IMR-90 (cell line): ENCODE data around the gene TSACC. TPM values are rescaled to one million over a fixed set of nuclear protein-coding genes. Genes with fewer than 3 reads are reported as not detected.

Source experiments
- ATAC-seq: fragments of 200-7000 bp; cut with Tn5 transposase; 2 replicates; pipeline ENCODE4 v1.9.1; 2020; ENCODE audit warnings: low read depth, mild to moderate bottlenecking, moderate library complexity
- BruUV-seq: library from RNA; stranded (reverse); fragments of 400-500 nt; replicated peaks from 2 replicates; lab custom pipeline; 2021; lab: Mats Ljungman, UMichigan
- CTCF ChIA-PET: fragments of 300-600 bp; formaldehyde crosslinking; extraction: SDS; loops from one replicate; lab custom pipeline; 2021; ENCODE audit warnings: antibody characterized with exemption; lab: Yijun Ruan, JAX
- POLR2A ChIA-PET: fragments of 300-600 bp; sonication (Branson Sonifier 250); formaldehyde crosslinking; loops from one replicate; lab custom pipeline; 2022; ENCODE audit warnings: antibody characterized with exemption; ENCODE audit not compliant: unreplicated experiment; lab: Charles Lee
- DNase-seq: peaks from one replicate; pipeline ENCODE4 v3.0.0; 2013
- H2AFZ ChIP-seq: replicated peaks from 2 replicates; pipeline ENCODE3; 2013; ENCODE audit warnings: low read length, mild to moderate bottlenecking; ENCODE audit not compliant: poor library complexity
- H2AK5ac ChIP-seq: 2 replicates; pipeline ENCODE4 v1.6.1; 2013; ENCODE audit warnings: low read depth, low read length, inconsistent platforms
- H2AK9ac ChIP-seq: replicated peaks from 2 replicates; pipeline ENCODE3; 2013; ENCODE audit warnings: mild to moderate bottlenecking, low read depth, low read length, moderate library complexity; ENCODE audit not compliant: poor library complexity
- H2BK120ac ChIP-seq: 2 replicates; pipeline ENCODE4 v1.6.1; 2013; ENCODE audit warnings: low read depth, low read length, inconsistent platforms
- H2BK15ac ChIP-seq: 3 replicates; pipeline ENCODE4 v1.6.1; 2013; ENCODE audit warnings: low read depth, low read length, inconsistent platforms
- H2BK20ac ChIP-seq: 2 replicates; pipeline ENCODE4 v1.6.1; 2013; ENCODE audit warnings: low read depth, mild to moderate bottlenecking, inconsistent platforms, low read length, moderate library complexity
- H2BK5ac ChIP-seq: 2 replicates; pipeline ENCODE4 v1.6.1; 2013; ENCODE audit warnings: mild to moderate bottlenecking, low read depth, low read length, inconsistent platforms; ENCODE audit not compliant: poor library complexity, severe bottlenecking
- H3K14ac ChIP-seq: replicated peaks from 2 replicates; pipeline ENCODE4 v1.6.1; 2013; ENCODE audit warnings: low read depth, low read length, inconsistent platforms
- H3K18ac ChIP-seq: 2 replicates; pipeline ENCODE4 v1.6.1; 2013; ENCODE audit warnings: low read depth, low read length, control low read depth
- H3K23ac ChIP-seq: 2 replicates; pipeline ENCODE4 v1.6.1; 2013; ENCODE audit warnings: low read depth, low read length, inconsistent platforms
- H3K27ac ChIP-seq: 2 replicates; pipeline ENCODE4 v1.5.1; 2013; ENCODE audit warnings: mild to moderate bottlenecking, control low read depth, low read length; ENCODE audit not compliant: insufficient read depth
- H3K27me3 ChIP-seq: 2 replicates; pipeline ENCODE4 v1.6.1; 2013; ENCODE audit warnings: low read length; ENCODE audit not compliant: control insufficient read depth, insufficient read depth
- H3K36me3 ChIP-seq: 2 replicates; pipeline ENCODE4 v1.6.1; 2013; ENCODE audit warnings: low read length, mixed read lengths; ENCODE audit not compliant: control insufficient read depth, insufficient read depth
- H3K4ac ChIP-seq: 2 replicates; pipeline ENCODE4 v1.6.1; 2013; ENCODE audit warnings: low read depth, low read length, inconsistent platforms
- H3K4me1 ChIP-seq: 2 replicates; pipeline ENCODE4 v1.6.1; 2013; ENCODE audit warnings: low read length, mixed read lengths; ENCODE audit not compliant: control insufficient read depth, insufficient read depth
- H3K4me2 ChIP-seq: 2 replicates; pipeline ENCODE4 v1.6.1; 2013; ENCODE audit warnings: low read depth, mild to moderate bottlenecking, control low read depth, low read length, moderate library complexity
- H3K4me3 ChIP-seq: 2 replicates; pipeline ENCODE4 v1.5.1; 2013; ENCODE audit warnings: low read depth, mild to moderate bottlenecking, control low read depth, low read length, moderate library complexity; ENCODE audit not compliant: insufficient read depth
- H3K56ac ChIP-seq: 2 replicates; pipeline ENCODE4 v1.6.1; 2013; ENCODE audit warnings: low read length, inconsistent platforms; ENCODE audit not compliant: insufficient read depth; ENCODE audit errors: extremely low read depth
- H3K79me1 ChIP-seq, 2 experiments: 2 replicates each; pipeline ENCODE4 v1.6.1; 2013; ENCODE audit warnings: low read length in 2 of 2, inconsistent platforms in 1 of 2, low read depth in 1 of 2
- H3K9ac ChIP-seq: 2 replicates; pipeline ENCODE4 v1.6.1; 2013; ENCODE audit warnings: low read depth, low read length, control low read depth
- H3K9me1 ChIP-seq: 2 replicates; pipeline ENCODE4 v1.6.1; 2013; ENCODE audit warnings: low read length, inconsistent platforms; ENCODE audit not compliant: insufficient read depth
- H3K9me3 ChIP-seq: 2 replicates; pipeline ENCODE4 v1.6.1; 2013; ENCODE audit warnings: low read length; ENCODE audit not compliant: control insufficient read depth, insufficient read depth
- H4K20me1 ChIP-seq: 2 replicates; pipeline ENCODE4 v1.6.1; 2013; ENCODE audit warnings: low read length, inconsistent platforms; ENCODE audit not compliant: insufficient read depth
- H4K5ac ChIP-seq: 2 replicates; pipeline ENCODE4 v1.6.1; 2013; ENCODE audit warnings: mild to moderate bottlenecking, low read depth, low read length, control low read depth
- H4K8ac ChIP-seq, 2 experiments: 2 replicates each; pipeline ENCODE4 v1.6.1; 2013; ENCODE audit warnings: low read depth in 2 of 2, low read length in 2 of 2, control low read depth in 1 of 2, inconsistent platforms in 1 of 2
- H4K91ac ChIP-seq: 2 replicates; pipeline ENCODE4 v1.6.1; 2013; ENCODE audit warnings: low read depth, low read length, inconsistent platforms; ENCODE audit not compliant: insufficient read depth
- BHLHE40 ChIP-seq: fragments of 150-350 bp; IDR thresholded peaks from 2 replicates; pipeline ENCODE4 v1.6.1; 2016; ENCODE audit warnings: mild to moderate bottlenecking, low read depth, low read length
- CHD1 ChIP-seq: IDR thresholded peaks from 2 replicates; pipeline ENCODE4 v1.6.1; 2012; ENCODE audit warnings: low read depth, low read length, improper control_type of control experiment
- CTCF ChIP-seq: conservative IDR thresholded peaks from 2 replicates; pipeline ENCODE4 v1.5.1; 2012; ENCODE audit warnings: mild to moderate bottlenecking, low read depth, low read length, improper control_type of control experiment
- ELK1 ChIP-seq: fragments of 150-350 bp; IDR thresholded peaks from 2 replicates; pipeline ENCODE4 v1.6.1; 2016; ENCODE audit warnings: low read depth, mild to moderate bottlenecking, low read length, moderate library complexity, borderline replicate concordance
- FOS ChIP-seq: fragments of 150-350 bp; IDR thresholded peaks from 2 replicates; pipeline ENCODE4 v1.6.1; 2016; ENCODE audit warnings: low read depth, low read length
- MAFK ChIP-seq: IDR thresholded peaks from 2 replicates; pipeline ENCODE4 v1.6.1; 2012; ENCODE audit warnings: low read depth, low read length, improper control_type of control experiment
- MAZ ChIP-seq: IDR thresholded peaks from 2 replicates; pipeline ENCODE4 v1.6.1; 2012; ENCODE audit warnings: low read depth, mild to moderate bottlenecking, low read length, improper control_type of control experiment, moderate library complexity, borderline replicate concordance
- POLR2A ChIP-seq: IDR thresholded peaks from 2 replicates; pipeline ENCODE4 v1.6.1; 2012; ENCODE audit warnings: mild to moderate bottlenecking, low read depth, low read length
- RAD21 ChIP-seq: IDR thresholded peaks from 2 replicates; pipeline ENCODE4 v1.6.1; 2012; ENCODE audit warnings: low read length, improper control_type of control experiment
- RCOR1 ChIP-seq: IDR thresholded peaks from 2 replicates; pipeline ENCODE4 v1.6.1; 2012; ENCODE audit warnings: mild to moderate bottlenecking, low read length, improper control_type of control experiment; ENCODE audit not compliant: insufficient replicate concordance
- RFX5 ChIP-seq: IDR thresholded peaks from 2 replicates; pipeline ENCODE4 v1.8.0; 2012; ENCODE audit warnings: low read depth, mild to moderate bottlenecking, low read length, moderate library complexity
- SMC3 ChIP-seq: fragments of 150-350 bp; IDR thresholded peaks from 2 replicates; pipeline ENCODE4 v1.6.1; 2016; ENCODE audit warnings: low read depth, mild to moderate bottlenecking, antibody characterized with exemption, low read length, moderate library complexity
- WGBS, 2 experiments: methylation state at CpG; one replicate each; pipeline versions ENCODE4 v1.1.5 to v1.1.7; 2013; ENCODE audit warnings: missing lambda C conversion rate in 2 of 2; ENCODE audit not compliant: insufficient read length in 1 of 2; ENCODE audit errors: extremely low coverage in 2 of 2; 5-methylcytosine and 5-hydroxymethylcytosine counted together
- dilution Hi-C: fragments of 300-500 bp; cut with HindIII; formaldehyde crosslinking; loops from one replicate; pipeline ENCODE4 v1.14.3; 2018; ENCODE audit warnings: low sequenced_read_pairs; ENCODE audit not compliant: unreplicated experiment
- in situ Hi-C: fragments of 300-500 bp; cut with MboI; formaldehyde crosslinking; loops from 3 replicates; pipeline ENCODE4 v1.14.3; 2019; ENCODE audit warnings: low sequenced_read_pairs, inconsistent platforms, mixed read lengths
- intact Hi-C: fragments of 100-400 bp; cut with micrococcal nuclease; formaldehyde crosslinking; loops from 2 replicates; pipeline ENCODE4 v1.10.0; 2022
- polyA plus RNA-seq, 3 experiments: library from polyadenylated mRNA; depleted of rRNA; stranded (reverse); fragments of >200 nt; gene quantifications; 2 replicates each; pipeline ENCODE4 v1.2.3, GENCODE V29; 2012; ENCODE audit warnings: low replicate concordance in 1 of 3
- total RNA-seq: library from RNA; depleted of rRNA; stranded (reverse); fragments of >200 nt; gene quantifications from 2 replicates; pipeline ENCODE4 v1.2.3, GENCODE V29; 2012

The TSACC gene
- total and polyA plus RNA-seq, 2 of the 4 experiments (the other 2 are of a cell fraction) = 0.75 TPM; not detected in 1

GRCh38 chr1:156394082-156394481 is 55.8 kb downstream of the TSACC start:
- H3K9ac ChIP-seq = no peak overlapping the region
- BruUV-seq = no TSS peak
- WGBS, 2 experiments = 60% methylated on average over 1 of the region's 9 CpGs; no CpG with 5 or more reads in 1 of the 2 experiments
- H4K20me1 ChIP-seq = no peaks in the 10 kb centered on the region
- H3K14ac ChIP-seq = no peak overlapping the region
- no peak for DNase-seq
- no peaks in the 10 kb centered on the region for H3K9me3 ChIP-seq
- intact Hi-C loops (no loop called here), dilution Hi-C loops (no loop called here), in situ Hi-C loops (no loop called here)
- H3K4me3 ChIP-seq = no peak overlapping the region
- H3K79me1 ChIP-seq = no peaks in the 10 kb centered on the region
- no peak overlapping the region for H2AFZ ChIP-seq
- no peak overlapping the region for H4K91ac ChIP-seq
- CTCF ChIA-PET = interaction anchor here (1.4 kb wide), 1 partner anchor 8 kb away, joined by 4 read pairs; no protein-coding TSS in a partner anchor
- POLR2A ChIA-PET = no interaction called here
- no peak for ATAC-seq
- no peak overlapping the region for H2AK5ac ChIP-seq
- no peak overlapping the region for H3K18ac ChIP-seq
- no peaks in the 10 kb centered on the region for H3K4me1 ChIP-seq
- no peak overlapping the region for H3K23ac ChIP-seq
- peaks cover 61% of the 10 kb centered on the region for H3K27me3 ChIP-seq
- no peak overlapping the region for H3K4me2 ChIP-seq
- no peak overlapping the region for H4K5ac ChIP-seq
- H3K36me3 ChIP-seq = no peaks in the 10 kb centered on the region
- no peak overlapping the region for H3K4ac ChIP-seq
- no peak overlapping the region for H2BK120ac ChIP-seq
- no peak overlapping the region for H3K56ac ChIP-seq
- no peak overlapping the region for H2BK5ac ChIP-seq
- TF ChIP-seq SMC3 = no peak
- no peak for TF ChIP-seq FOS
- TF ChIP-seq BHLHE40 = no peak
- TF ChIP-seq MAFK = no peak
- no peak for TF ChIP-seq CHD1
- no peak for TF ChIP-seq POLR2A
- no peak for TF ChIP-seq MAZ
- TF ChIP-seq RCOR1 = no peak
- no peak for TF ChIP-seq CTCF
- TF ChIP-seq RFX5 = no peak
- no peak for TF ChIP-seq RAD21
- TF ChIP-seq ELK1 = no peak
- no peak overlapping the region for H2BK20ac ChIP-seq
- H4K8ac ChIP-seq = no peak overlapping the region
- H3K27ac ChIP-seq = no peak overlapping the region
- H2AK9ac ChIP-seq = no peak overlapping the region
- no peak overlapping the region for H2BK15ac ChIP-seq
- H3K9me1 ChIP-seq = no peaks in the 10 kb centered on the region
